Cerebellar cortex (tissue), 1 donor: Measurements from ENCODE around the gene ZNF14.
A peak's percentile ranks its signal among the peaks of the same experiment; 100 is the strongest.
"Not testable (repeated sequence)": the region's sequence is repeated elsewhere in the genome, so short reads cannot be mapped to it uniquely, and the experiment has no call there.

ENCODE experiments used
- DNase-seq: peaks from one replicate; pipeline ENCODE4 v3.0.0-alpha.2; 2015; ENCODE audit warnings: low spot score

Gene ZNF14

GRCh38 chr19:19732579-19733501 is at the start of gene ZNF14:
TSS of gene ZNF14 (minus strand) at chr19:19733112. CDS start at chr19:19732958, 154 bp downstream.
- peak; percentile 96 for DNase-seq

- not testable (repeated sequence) for DNase-seq
Observed at GRCh38 chr19:19781791-19782190, 48.9 kb upstream of the ZNF14 start.

- no peak for DNase-seq
Observed at GRCh38 chr19:19778666-19779065, 45.8 kb upstream of the ZNF14 start.

GRCh38 chr19:19777692-19778091 is 44.8 kb upstream of the ZNF14 start:
- DNase-seq = no peak

DNA sequence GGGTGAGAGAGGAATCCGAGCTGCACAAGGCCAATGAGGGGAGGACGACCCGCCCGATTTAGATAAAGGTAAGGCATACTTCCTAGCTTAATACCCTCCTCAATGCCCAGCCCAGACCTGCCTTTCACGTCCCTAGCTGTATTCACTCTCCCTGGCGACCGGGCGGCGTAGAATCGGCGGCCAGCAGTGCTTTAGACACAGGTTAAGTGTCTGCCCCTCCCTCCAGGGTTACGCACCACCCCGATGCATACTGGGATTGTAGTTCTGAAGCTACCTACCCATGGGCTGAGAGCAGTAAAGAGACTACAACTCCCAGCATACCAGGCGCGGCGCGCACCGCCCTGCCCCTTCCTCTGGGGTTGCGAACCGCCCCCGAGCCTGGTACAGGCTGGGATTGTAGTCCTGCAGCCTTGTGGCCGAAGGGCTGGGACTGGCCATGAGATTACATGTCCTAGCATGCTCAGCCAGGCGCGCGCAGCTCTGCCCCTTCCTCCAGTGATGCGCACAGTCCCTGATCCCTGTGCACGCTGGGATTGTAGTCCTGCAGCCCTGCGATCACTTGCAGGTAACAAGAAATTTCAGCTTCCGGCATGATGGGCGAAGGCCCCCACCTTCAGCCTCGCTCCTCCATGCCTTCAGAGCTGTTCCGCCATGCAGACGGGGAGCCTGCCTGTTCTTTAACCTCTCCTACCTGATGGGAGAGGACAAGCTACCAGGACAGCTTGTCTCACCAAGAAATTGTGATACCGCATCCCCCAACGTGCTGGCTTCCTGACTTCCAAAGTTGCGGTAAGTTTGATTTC is 43.5 kb upstream of the ZNF14 start:
- peak; percentile 100 for DNase-seq

DNA sequence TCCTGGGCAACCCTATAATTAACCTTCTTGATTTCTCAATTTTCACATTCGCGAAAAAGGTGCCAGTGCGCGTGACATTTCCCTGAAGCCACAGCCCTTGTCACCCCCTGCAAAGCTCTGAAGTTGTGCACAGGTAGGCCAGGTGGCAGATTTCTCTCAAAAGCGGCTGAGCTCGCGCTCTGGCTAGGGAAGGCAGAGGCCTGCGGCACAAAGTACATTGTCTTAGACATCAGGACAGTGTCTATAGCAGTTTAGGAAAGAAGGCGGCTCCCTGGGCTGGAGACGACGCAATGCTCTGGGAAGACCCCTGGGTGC is 42.9 kb upstream of the ZNF14 start:
- DNase-seq = no peak

DNA sequence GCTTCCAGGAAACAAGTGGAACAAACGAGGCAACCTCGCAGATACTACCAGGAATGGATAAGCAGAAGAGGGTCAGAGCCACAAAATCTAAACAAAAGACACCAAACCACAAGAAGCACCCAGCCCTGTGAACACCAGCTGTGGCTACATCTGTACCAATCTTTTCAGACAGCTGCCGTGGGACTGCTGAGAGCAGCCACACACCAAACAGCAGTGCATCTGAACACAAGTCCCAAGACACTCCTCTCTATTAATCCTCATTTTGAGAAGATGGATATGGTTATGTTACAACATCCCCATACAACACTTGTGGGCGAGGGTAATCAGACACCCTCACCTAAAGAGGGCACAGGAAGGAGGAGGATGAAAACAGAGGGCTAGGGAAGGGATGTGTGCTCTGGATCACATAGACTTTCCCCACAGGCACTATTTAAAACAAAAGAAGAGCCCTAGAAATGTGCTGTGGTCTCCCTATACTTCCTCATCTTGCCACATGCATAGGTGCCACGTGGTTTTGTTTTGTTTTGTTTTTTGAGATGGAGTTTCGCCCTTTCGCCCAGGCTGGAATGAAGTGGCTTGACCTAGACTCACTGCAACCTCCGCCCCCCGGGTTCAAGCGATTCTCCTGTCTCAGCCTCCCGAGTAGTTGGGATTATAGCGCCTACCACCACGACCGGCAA is 41.6 kb upstream of the ZNF14 start:
- DNase-seq = no peak

- not testable (repeated sequence) for DNase-seq
Observed at GRCh38 chr19:19771963-19772362, 39.1 kb upstream of the ZNF14 start.

GRCh38 chr19:19769971-19770370 is 37.1 kb upstream of the ZNF14 start:
- not testable (repeated sequence) for DNase-seq

- no peak for DNase-seq
Observed at GRCh38 chr19:19758164-19758563, 25.3 kb upstream of the ZNF14 start.

DNA sequence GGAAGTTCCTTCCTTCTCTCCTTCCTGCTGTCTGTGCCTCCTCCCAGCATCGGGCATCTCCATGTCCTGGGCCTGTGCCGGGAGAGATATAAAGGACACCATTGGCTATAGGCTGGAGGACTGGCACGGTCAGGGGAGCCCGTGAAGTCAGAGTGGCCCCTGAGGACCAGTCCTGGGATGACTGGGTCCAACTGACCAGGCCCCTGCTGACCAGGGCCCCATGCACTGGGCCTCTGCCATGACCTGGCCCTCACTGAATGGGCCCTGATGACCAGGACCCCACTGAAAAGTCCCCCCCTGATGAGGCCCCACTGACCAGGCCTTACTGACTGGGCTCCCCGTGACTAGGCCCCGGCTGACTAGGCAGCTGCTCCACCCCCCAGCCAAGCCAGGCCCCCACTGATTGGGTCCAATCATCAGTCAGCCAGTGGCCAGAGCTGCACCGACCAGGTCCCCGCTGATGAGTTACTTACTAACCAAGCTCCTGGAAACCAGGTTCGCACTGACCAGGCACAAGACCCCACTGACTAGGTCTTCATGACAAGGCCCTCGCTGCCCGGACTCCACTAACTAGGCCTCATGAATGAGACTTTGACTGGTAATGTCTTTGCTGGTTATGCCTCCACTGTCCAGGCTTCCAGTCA is 20.0 kb upstream of the ZNF14 start:
- DNase-seq = no peak

- no peak for DNase-seq
Observed at GRCh38 chr19:19751846-19752245, 18.9 kb upstream of the ZNF14 start.

- DNase-seq = no peak
Observed at GRCh38 chr19:19750842-19751790, 18.2 kb upstream of the ZNF14 start.

GRCh38 chr19:19749908-19750841 is 17.3 kb upstream of the ZNF14 start:
- DNase-seq = no peak

DNA sequence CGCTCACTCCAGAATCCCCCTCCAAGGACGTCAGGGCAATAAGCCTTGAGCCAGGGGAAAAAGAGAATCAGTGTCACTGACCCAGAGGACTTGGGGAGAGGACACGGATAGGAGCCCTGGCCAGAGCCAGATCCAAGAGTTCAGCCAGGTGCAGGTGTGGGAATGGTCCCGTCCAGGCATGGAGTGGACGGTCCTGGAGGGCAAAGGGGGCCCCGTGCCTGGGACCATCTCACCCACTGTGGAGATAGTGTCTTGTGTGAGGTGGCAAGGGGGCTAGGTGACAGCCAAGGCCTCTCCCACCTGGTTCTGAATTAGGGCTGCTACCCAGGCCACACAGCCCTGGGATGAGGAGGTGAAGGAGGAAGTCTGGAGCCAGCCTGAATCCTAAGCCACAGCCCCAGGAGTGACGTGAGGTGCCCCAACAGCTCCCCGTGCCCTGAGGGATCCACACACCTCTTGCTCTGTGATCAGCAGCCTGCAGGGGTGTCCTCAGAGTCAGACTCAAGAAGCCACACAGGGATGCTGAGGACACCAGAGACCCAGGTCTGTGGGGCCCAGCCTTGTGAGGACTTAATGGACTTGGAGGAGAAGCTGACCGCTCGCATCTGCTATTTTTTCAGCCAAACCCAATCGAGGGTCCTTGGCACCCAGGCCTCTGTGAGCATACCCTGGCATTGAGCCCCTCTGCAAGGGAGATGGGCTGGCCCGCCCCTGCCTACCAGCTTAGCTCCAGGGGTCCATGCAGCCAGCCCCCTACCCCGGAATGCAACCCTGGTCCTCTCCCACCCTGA is 16.4 kb upstream of the ZNF14 start:
- DNase-seq = no peak

- DNase-seq = no peak
Observed at GRCh38 chr19:19748249-19748938, 15.5 kb upstream of the ZNF14 start.

- no peak for DNase-seq
Observed at GRCh38 chr19:19747357-19748220, 14.7 kb upstream of the ZNF14 start.
